BE2C (cell line): ENCODE data around the gene UROS.

Source experiments
- DNase-seq: peaks from one replicate; pipeline ENCODE4 v3.0.0-alpha.2; 2020
- H3K27me3 ChIP-seq: fragments of 250-450 bp; sonication (Bioruptor Pico); 2 replicates; pipeline ENCODE4 v1.5.1; 2020; ENCODE audit warnings: mild to moderate bottlenecking
- H3K36me3 ChIP-seq: fragments of 250-450 bp; sonication (Bioruptor Pico); 2 replicates; pipeline ENCODE4 v1.5.1; 2020; ENCODE audit warnings: mild to moderate bottlenecking
- H3K4me1 ChIP-seq: fragments of 250-450 bp; sonication (Bioruptor Pico); 2 replicates; pipeline ENCODE4 v1.5.1; 2020
- H3K4me3 ChIP-seq: 2 replicates; pipeline ENCODE4 v1.5.1; 2011; ENCODE audit warnings: low read depth, low read length
- H3K9me3 ChIP-seq: fragments of 250-450 bp; sonication (Bioruptor Pico); 2 replicates; pipeline ENCODE4 v1.5.1; 2020
- TF ChIP-seq, protein P1 (sequence below): IDR thresholded peaks from 2 replicates; pipeline ENCODE4 v1.5.1; 2012; ENCODE audit warnings: mild to moderate bottlenecking, low read depth, low read length

The UROS gene

DNA sequence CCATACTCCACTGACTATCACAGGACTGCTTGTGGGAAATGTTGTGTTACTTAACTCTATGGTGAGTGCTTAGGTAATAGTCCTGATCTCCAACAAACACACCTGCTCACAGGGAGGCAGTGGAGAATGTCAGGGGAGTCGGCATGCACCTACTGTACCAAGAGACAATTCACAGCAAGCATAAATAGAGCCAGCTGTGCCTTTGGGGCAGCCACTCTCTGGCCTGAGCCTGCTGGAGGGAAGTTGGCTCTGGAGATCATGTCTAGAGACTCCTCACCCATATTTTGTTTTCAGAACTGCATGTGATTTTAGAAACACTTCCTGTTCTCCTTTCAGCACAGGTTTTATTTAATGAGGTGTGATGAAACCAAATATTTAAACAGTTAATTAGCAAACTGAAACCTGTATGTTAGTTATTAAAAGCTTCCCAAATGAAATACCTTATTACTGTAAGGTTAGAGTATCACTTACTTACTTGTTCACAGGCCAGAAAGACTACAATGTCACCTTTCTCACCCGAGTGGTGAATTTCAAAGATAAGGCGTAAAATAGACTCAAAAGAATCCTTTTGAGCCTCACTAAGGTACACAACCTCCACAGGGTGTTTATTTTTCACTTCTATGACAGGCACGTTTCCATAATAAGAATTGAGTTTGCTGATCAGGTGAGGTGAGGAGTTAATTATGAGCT lies 36.2 kb upstream of the UROS start:
- DNase-seq = no peak
- TF ChIP-seq, protein P1, sequence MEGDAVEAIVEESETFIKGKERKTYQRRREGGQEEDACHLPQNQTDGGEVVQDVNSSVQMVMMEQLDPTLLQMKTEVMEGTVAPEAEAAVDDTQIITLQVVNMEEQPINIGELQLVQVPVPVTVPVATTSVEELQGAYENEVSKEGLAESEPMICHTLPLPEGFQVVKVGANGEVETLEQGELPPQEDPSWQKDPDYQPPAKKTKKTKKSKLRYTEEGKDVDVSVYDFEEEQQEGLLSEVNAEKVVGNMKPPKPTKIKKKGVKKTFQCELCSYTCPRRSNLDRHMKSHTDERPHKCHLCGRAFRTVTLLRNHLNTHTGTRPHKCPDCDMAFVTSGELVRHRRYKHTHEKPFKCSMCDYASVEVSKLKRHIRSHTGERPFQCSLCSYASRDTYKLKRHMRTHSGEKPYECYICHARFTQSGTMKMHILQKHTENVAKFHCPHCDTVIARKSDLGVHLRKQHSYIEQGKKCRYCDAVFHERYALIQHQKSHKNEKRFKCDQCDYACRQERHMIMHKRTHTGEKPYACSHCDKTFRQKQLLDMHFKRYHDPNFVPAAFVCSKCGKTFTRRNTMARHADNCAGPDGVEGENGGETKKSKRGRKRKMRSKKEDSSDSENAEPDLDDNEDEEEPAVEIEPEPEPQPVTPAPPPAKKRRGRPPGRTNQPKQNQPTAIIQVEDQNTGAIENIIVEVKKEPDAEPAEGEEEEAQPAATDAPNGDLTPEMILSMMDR = no peak
- Histone ChIP-seq H3K4me3 (no peak overlapping the region), H3K27me3 (no peaks in the 10 kb centered on the region), H3K4me1 (no peaks in the 10 kb centered on the region), H3K9me3 (no peaks in the 10 kb centered on the region), H3K36me3 (no peaks in the 10 kb centered on the region)

DNA sequence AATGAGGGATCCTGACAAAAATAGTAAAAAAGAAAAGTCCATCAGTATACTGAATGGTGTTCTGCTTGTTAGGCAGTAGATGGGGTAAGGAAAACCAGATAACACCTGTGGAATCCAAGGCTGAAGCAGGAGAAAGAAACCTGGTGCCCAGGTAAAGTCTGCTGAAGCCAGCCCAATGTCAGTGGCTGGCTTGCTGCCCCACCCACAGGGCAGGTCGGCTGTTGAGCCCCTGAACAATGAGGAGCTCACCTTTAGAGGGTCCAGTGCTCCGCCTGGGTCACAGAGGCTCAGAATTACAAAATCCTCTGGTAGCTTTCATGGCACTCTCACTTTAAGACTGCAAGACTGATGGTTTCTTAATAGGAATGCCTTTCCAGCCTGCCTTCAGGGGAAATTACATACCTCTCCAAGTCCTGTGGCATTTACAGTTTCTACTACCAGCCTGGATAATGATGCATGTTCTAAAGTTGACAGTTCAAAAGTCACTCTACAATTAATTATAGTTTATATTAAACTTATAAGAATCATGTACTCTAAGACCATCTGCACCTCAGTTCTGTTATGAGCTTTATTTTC lies 34.2 kb upstream of the UROS start:
- H3K36me3 ChIP-seq = no peaks in the 10 kb centered on the region
- H3K4me1 ChIP-seq = no peaks in the 10 kb centered on the region
- no peak for DNase-seq
- no peaks in the 10 kb centered on the region for H3K9me3 ChIP-seq
- no peaks in the 10 kb centered on the region for H3K27me3 ChIP-seq
- H3K4me3 ChIP-seq = no peak overlapping the region
- TF ChIP-seq, protein P1 = no peak

DNA sequence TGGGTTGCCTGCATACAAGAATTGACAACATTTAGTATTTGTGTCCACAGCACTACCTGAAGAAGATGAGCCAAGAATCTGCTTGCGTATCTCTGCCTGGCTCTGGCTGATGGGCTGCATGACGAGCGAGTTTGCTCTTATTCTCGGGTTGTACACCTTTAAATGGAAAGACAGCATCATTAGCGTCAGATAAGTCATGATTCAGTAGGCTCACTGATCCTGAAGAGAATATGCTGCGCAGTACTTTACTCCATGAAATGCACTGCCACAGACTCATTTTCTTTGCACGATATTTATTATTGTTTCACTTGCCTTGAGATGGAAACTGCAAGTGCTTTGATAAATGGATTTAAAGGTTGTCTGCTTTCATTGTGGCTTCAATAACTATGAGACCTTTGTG lies 29.4 kb upstream of the UROS start:
- DNase-seq = no peak
- no peak overlapping the region for H3K4me3 ChIP-seq
- no peaks in the 10 kb centered on the region for H3K4me1 ChIP-seq
- TF ChIP-seq, protein P1 = no peak
- no peaks in the 10 kb centered on the region for H3K9me3 ChIP-seq
- no peaks in the 10 kb centered on the region for H3K27me3 ChIP-seq
- H3K36me3 ChIP-seq = peaks cover 4% of the 10 kb centered on the region; the same call in 1 of the 2 replicates

GRCh38 chr10:125850766-125851731 lies 28.0 kb upstream of the UROS start:
- no peak for DNase-seq
- TF ChIP-seq, protein P1 = no peak
- no peaks in the 10 kb centered on the region for H3K9me3 ChIP-seq
- peaks cover 4% of the 10 kb centered on the region; the same call in 1 of the 2 replicates for H3K36me3 ChIP-seq
- no peaks in the 10 kb centered on the region for H3K4me1 ChIP-seq
- no peak overlapping the region for H3K4me3 ChIP-seq
- no peaks in the 10 kb centered on the region for H3K27me3 ChIP-seq

- DNase-seq = no peak
- Histone ChIP-seq H3K4me1 (no peaks in the 10 kb centered on the region), H3K9me3 (no peaks in the 10 kb centered on the region), H3K4me3 (no peak overlapping the region), H3K36me3 (peaks cover 9% of the 10 kb centered on the region), H3K27me3 (no peaks in the 10 kb centered on the region)
- TF ChIP-seq, protein P1 = no peak
These were observed 26.4 kb upstream of the UROS start for GRCh38 chr10:125849448-125849847.

DNA sequence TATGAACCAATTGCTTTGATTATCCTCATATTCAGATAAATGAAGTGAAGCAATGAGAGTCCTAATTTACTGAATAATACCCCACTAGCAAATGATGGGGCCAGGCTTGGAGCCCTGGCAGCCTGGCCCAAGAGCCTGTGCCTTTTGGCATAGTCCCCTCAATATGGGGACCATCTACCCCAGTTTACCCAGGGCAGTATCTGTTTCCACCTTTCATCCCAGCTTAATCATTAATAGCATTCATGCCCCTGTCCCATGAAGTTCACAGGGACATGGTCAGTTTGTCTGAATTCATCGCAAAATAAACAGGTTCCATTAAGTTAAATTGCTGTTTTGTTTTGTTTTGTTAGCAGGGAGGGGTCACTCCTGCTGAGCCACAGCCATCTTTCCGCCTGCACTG lies 25.8 kb upstream of the UROS start:
- Histone ChIP-seq H3K4me1 (no peaks in the 10 kb centered on the region), H3K4me3 (no peak overlapping the region), H3K9me3 (no peaks in the 10 kb centered on the region), H3K27me3 (no peaks in the 10 kb centered on the region), H3K36me3 (peaks cover 9% of the 10 kb centered on the region)
- DNase-seq = no peak
- TF ChIP-seq, protein P1 = no peak
